Activated CD4-positive, alpha-beta T cell treated with anti-CD3 and anti-CD28 coated beads, Interleukin-2, amount 50 U/mL, for 1 hour (primary cell): Measurements from ENCODE around the gene TYRP1.
"Not testable (repeated sequence)": the region's sequence is repeated elsewhere in the genome, so short reads cannot be mapped to it uniquely, and the experiment has no call there.

Experiments used
- DNase-seq: peaks from one replicate; pipeline ENCODE4 v3.0.0-alpha.2; 2020

TYRP1 gene, protein sequence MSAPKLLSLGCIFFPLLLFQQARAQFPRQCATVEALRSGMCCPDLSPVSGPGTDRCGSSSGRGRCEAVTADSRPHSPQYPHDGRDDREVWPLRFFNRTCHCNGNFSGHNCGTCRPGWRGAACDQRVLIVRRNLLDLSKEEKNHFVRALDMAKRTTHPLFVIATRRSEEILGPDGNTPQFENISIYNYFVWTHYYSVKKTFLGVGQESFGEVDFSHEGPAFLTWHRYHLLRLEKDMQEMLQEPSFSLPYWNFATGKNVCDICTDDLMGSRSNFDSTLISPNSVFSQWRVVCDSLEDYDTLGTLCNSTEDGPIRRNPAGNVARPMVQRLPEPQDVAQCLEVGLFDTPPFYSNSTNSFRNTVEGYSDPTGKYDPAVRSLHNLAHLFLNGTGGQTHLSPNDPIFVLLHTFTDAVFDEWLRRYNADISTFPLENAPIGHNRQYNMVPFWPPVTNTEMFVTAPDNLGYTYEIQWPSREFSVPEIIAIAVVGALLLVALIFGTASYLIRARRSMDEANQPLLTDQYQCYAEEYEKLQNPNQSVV

GRCh38 chr9:12693141-12693540, at the start of gene TYRP1:
TSS of gene TYRP1 (plus strand) at chr9:12693385. CDS start at chr9:12693997, 612 bp downstream.
- DNase-seq = no peak

- no peak for DNase-seq
Observed at GRCh38 chr9:12643686-12644085, 49.5 kb upstream of the TYRP1 start.

GRCh38 chr9:12648925-12649324, 44.3 kb upstream of the TYRP1 start:
- DNase-seq = no peak

GRCh38 chr9:12651125-12651524, 42.1 kb upstream of the TYRP1 start:
- no peak for DNase-seq

DNA sequence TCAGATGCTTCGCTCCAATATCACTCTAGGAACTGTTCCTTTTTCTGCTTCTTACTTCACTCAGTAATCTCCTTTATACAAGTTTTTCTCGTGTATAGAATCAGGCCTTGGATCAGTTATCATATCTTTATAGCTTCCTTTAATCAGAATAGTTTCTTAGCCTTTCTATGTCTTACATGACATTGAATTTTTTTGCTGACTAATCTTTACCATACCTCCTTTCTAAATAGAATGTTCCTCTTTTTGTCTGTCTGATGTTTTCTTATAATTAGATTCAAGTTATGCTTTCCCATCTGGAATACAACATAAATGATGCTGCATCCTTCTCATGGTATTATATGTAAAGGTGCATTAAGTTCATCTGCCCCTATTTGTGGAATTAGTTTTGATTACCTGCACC, 40.2 kb upstream of the TYRP1 start:
- DNase-seq = no peak

GRCh38 chr9:12656803-12657202, 36.4 kb upstream of the TYRP1 start:
- no peak for DNase-seq

DNA sequence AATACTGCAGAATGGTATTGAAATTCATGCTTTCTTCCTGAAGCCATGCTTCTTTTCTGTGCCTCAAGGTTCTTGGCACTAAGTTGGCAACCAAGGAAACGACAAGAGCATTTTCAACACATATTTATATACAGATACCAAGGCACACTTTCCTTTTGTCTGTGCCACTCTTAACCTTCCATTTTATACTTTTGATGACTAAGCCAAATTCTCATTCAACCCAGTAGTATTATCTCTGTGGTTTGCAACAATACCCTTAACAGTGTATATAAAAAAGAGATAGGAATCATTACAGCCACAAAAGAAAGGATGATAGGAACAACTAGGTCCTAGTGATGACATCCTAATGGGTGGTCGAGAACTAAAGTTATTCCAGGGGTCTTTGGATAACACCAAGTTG, 36.0 kb upstream of the TYRP1 start:
- no peak for DNase-seq

GRCh38 chr9:12657998-12658397, 35.2 kb upstream of the TYRP1 start:
- no peak for DNase-seq

DNA sequence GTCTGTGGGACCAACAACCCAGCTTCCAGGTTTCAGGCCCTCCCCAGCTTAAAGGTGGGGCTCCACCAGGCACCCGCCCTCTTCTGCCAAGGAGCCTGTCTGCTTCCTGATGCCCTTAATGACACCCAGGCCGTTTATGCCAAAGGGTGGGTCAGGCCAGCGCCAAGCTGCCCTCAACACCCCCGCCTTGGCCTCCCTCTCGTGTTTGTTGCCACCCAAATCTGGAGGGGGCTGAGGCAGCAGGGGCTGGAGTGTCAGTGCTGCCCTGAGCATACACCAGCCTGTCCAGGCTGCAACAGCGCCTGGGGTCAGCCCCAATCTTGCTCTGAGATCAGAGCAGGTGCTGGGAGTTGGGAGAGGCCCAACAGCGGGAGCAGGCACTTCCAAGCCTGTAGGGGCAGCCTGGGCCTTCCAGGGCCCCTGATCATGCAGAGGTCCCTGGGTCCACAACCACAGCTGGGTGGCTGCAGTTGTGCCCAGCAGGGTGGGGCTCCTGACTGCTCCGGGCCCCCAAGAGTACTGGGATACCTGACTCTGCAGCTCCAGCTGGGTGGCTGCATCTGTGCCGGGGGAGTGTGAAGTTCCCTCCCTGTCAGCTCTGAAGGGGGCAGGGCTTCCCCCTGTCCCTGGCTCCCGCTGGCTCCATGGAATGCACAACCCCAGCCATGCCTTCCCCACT, 34.5 kb upstream of the TYRP1 start:
- DNase-seq = no peak

GRCh38 chr9:12659220-12659619, 34.0 kb upstream of the TYRP1 start:
- no peak for DNase-seq

- DNase-seq = no peak
Observed at GRCh38 chr9:12666813-12667212, 26.4 kb upstream of the TYRP1 start.

DNA sequence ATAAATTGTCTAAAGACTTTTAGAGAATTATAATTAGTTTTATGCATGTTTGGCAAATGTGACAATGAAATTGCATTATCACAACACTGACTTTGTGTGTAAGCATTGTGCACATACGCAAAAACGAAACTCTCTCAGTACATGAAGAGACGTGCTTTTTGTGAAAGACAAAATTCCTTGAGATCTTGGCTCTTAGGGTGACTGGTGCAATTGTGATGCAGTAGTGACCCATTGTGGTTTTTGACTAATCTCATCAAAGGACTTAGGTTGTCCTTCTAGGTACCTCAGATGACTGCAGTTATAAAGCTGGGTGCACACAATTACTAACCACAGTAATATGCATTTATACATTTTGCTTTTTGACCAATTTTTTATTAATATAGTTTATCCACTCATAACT, 25.3 kb upstream of the TYRP1 start:
- DNase-seq = no peak

GRCh38 chr9:12670006-12670405, 23.2 kb upstream of the TYRP1 start:
- no peak for DNase-seq

DNA sequence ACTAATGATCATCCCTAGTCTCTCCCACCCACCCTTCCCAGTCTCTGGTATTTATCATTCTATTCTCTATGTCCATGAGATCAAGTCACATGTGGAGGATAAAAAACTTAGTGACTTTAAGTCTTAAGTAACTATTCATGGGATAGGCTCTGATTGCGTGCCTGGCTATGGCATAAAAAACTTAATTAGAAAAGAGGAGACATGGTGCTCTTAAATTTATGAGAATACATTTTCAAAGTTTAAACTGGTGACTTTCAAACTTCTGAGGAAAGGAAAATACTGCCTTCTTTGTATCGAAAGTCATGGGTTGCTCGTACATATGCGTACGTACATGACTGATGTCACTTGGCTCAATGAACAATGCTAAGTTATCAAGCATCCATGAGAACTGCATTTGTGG, 18.2 kb upstream of the TYRP1 start:
- no peak for DNase-seq

GRCh38 chr9:12677462-12678126, 15.6 kb upstream of the TYRP1 start:
- not testable (repeated sequence) for DNase-seq

GRCh38 chr9:12680341-12680740, 12.8 kb upstream of the TYRP1 start:
- no peak for DNase-seq

GRCh38 chr9:12680757-12681156, 12.4 kb upstream of the TYRP1 start:
- DNase-seq = no peak

GRCh38 chr9:12681620-12682019, 11.6 kb upstream of the TYRP1 start:
- DNase-seq = no peak

- DNase-seq = no peak
Observed at GRCh38 chr9:12684974-12685373, 8.2 kb upstream of the TYRP1 start.

GRCh38 chr9:12689233-12689632, 4.0 kb upstream of the TYRP1 start:
- no peak for DNase-seq

DNA sequence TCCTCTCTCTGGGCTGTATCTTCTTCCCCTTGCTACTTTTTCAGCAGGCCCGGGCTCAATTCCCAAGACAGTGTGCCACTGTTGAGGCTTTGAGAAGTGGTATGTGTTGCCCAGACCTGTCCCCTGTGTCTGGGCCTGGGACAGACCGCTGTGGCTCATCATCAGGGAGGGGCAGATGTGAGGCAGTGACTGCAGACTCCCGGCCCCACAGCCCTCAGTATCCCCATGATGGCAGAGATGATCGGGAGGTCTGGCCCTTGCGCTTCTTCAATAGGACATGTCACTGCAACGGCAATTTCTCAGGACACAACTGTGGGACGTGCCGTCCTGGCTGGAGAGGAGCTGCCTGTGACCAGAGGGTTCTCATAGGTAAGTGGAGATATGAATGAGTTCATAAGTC, 828 bp downstream of the TYRP1 start:
- no peak for DNase-seq

DNA sequence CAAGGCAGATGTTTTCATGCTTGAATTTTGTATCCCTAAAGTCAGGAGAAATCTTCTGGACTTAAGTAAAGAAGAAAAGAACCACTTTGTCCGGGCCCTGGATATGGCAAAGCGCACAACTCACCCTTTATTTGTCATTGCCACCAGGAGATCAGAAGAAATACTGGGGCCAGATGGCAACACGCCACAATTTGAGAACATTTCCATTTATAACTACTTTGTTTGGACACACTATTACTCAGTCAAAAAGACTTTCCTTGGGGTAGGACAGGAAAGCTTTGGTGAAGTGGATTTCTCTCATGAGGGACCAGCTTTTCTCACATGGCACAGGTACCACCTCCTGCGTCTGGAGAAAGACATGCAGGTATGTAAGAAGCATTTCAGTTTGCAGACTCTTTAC, 2.3 kb downstream of the TYRP1 start:
- DNase-seq = no peak

GRCh38 chr9:12696931-12697622, 3.9 kb downstream of the TYRP1 start:
- DNase-seq = no peak
